ENCODE results near the gene AAK1. TPM values are rescaled to one million over a fixed set of nuclear protein-coding genes. Genes with fewer than 3 reads are reported as not detected.

AAK1 gene
- total RNA-seq, 1 experiment from 2014 or later = 40.5 TPM

GRCh38 chr2:69646714-69647113, 3.2 kb upstream of the AAK1 start:
- Histone ChIP-seq H3K9me3 (ENCODE audit: low read depth, low read length, poor library complexity, severe bottlenecking) (no peaks in the 10 kb centered on the region), H3K27ac (ENCODE audit: low read depth, low read length, poor library complexity, severe bottlenecking) (no peak overlapping the region), H3K27me3 (replicated peaks; ENCODE audit: insufficient read depth, low read depth, low read length, poor library complexity) (no peaks in the 10 kb centered on the region), H3K4me3 (ENCODE audit: low read depth, low read length, poor library complexity, severe bottlenecking) (no peak overlapping the region), H3K36me3 (ENCODE audit: insufficient read depth, low read length, poor library complexity, severe bottlenecking) (no peaks in the 10 kb centered on the region), H3K4me1 (ENCODE audit: insufficient read depth, low read length, poor library complexity, severe bottlenecking) (peaks cover 20% of the 10 kb centered on the region)
- no peak for TF ChIP-seq EZH2 (IDR thresholded peaks at IDR 0.05; ENCODE audit: borderline replicate concordance, low read depth, low read length, poor library complexity, severe bottlenecking)
- TF ChIP-seq, protein P1, sequence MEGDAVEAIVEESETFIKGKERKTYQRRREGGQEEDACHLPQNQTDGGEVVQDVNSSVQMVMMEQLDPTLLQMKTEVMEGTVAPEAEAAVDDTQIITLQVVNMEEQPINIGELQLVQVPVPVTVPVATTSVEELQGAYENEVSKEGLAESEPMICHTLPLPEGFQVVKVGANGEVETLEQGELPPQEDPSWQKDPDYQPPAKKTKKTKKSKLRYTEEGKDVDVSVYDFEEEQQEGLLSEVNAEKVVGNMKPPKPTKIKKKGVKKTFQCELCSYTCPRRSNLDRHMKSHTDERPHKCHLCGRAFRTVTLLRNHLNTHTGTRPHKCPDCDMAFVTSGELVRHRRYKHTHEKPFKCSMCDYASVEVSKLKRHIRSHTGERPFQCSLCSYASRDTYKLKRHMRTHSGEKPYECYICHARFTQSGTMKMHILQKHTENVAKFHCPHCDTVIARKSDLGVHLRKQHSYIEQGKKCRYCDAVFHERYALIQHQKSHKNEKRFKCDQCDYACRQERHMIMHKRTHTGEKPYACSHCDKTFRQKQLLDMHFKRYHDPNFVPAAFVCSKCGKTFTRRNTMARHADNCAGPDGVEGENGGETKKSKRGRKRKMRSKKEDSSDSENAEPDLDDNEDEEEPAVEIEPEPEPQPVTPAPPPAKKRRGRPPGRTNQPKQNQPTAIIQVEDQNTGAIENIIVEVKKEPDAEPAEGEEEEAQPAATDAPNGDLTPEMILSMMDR (conservative IDR thresholded peaks at IDR 0.05; ENCODE audit: low read depth, low read length) = no peak
- POLR2A ChIA-PET (ENCODE audit: low non-redundant PET) = no interaction called here
- intact Hi-C loops (cut with micrococcal nuclease; ENCODE audit: unreplicated experiment) = no loop called here
- CTCF ChIA-PET = no interaction called here
- BruUV-seq (replicated peaks) = no TSS peak
- no peak for DNase-seq (ENCODE audit: low spot score)

DNA sequence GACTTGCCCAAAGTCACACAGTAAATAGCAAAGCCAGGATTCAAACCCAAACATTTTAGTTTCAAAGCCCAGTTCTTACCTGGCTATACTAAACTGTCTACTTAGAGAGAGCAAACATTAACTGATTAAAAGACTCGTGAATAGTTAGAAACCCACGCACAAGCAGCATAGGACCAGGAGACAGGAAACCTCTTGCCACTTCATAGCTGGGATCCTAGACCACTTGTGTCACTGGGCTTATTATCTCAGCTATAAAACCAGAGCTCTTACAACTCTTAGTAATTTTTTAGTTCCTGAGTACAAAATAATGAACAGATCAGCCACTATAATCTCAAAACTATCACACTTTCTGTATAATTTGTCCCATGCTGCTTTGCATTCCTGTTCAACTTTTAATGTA, 2.4 kb upstream of the AAK1 start:
- DNase-seq (ENCODE audit: low spot score) = no peak
- ChIA-PET CTCF (no interaction called here), POLR2A (ENCODE audit: low non-redundant PET) (no interaction called here)
- Histone ChIP-seq H3K9me3 (ENCODE audit: low read depth, low read length, poor library complexity, severe bottlenecking) (no peaks in the 10 kb centered on the region), H3K27ac (ENCODE audit: low read depth, low read length, poor library complexity, severe bottlenecking) (no peak overlapping the region), H3K36me3 (ENCODE audit: insufficient read depth, low read length, poor library complexity, severe bottlenecking) (no peaks in the 10 kb centered on the region), H3K27me3 (replicated peaks; ENCODE audit: insufficient read depth, low read depth, low read length, poor library complexity) (no peaks in the 10 kb centered on the region), H3K4me1 (ENCODE audit: insufficient read depth, low read length, poor library complexity, severe bottlenecking) (peaks cover 28% of the 10 kb centered on the region), H3K4me3 (ENCODE audit: low read depth, low read length, poor library complexity, severe bottlenecking) (no peak overlapping the region)
- intact Hi-C loops (cut with micrococcal nuclease; ENCODE audit: unreplicated experiment) = no loop called here
- TF ChIP-seq, protein P1 (conservative IDR thresholded peaks at IDR 0.05; ENCODE audit: low read depth, low read length) = no peak
- no peak for TF ChIP-seq EZH2 (IDR thresholded peaks at IDR 0.05; ENCODE audit: borderline replicate concordance, low read depth, low read length, poor library complexity, severe bottlenecking)
- no TSS peak for BruUV-seq (replicated peaks)

DNA sequence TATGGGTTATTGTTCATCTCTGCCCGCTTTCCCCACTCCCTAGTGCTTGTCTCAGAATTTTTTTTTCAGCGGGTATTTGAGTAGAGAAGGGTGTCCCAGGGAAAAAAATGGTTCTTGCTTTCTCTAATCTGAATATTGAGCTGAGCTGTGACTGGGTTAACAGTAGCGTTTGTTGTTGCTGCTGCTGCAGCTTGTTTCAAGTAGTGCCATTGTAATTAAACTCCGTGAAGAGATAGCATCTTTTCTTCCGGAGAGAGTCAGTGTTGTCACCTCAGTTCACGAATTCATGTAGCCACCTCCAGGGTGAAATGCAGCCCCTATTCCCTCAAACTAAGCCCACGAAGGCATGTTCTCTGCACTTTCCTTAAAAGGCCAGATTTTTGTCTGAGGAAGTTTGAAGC, 1.5 kb upstream of the AAK1 start:
- DNase-seq (ENCODE audit: low spot score) = no peak
- no peaks in the 10 kb centered on the region for H3K27me3 ChIP-seq (replicated peaks; ENCODE audit: insufficient read depth, low read depth, low read length, poor library complexity)
- BruUV-seq (replicated peaks) = no TSS peak
- intact Hi-C loops (cut with micrococcal nuclease; ENCODE audit: unreplicated experiment) = no loop called here
- H3K27ac ChIP-seq (ENCODE audit: low read depth, low read length, poor library complexity, severe bottlenecking) = no peak overlapping the region
- ChIA-PET POLR2A (ENCODE audit: low non-redundant PET) (no interaction called here), CTCF (no interaction called here)
- no peaks in the 10 kb centered on the region for H3K36me3 ChIP-seq (ENCODE audit: insufficient read depth, low read length, poor library complexity, severe bottlenecking)
- H3K9me3 ChIP-seq (ENCODE audit: low read depth, low read length, poor library complexity, severe bottlenecking) = no peaks in the 10 kb centered on the region
- H3K4me3 ChIP-seq (ENCODE audit: low read depth, low read length, poor library complexity, severe bottlenecking) = peak overlapping the region; percentile 95
- TF ChIP-seq EZH2 (IDR thresholded peaks at IDR 0.05; ENCODE audit: borderline replicate concordance, low read depth, low read length, poor library complexity, severe bottlenecking) = no peak
- TF ChIP-seq, protein P1 (conservative IDR thresholded peaks at IDR 0.05; ENCODE audit: low read depth, low read length) = no peak
- H3K4me1 ChIP-seq (ENCODE audit: insufficient read depth, low read length, poor library complexity, severe bottlenecking) = peaks cover 31% of the 10 kb centered on the region

Data from A673 (cell line).